Stomach (tissue), 4 donors: ENCODE results near the gene RALGAPA2.

Source experiments
- POLR2A ChIP-seq, 4 donors: fragments of 450-650 bp; IDR thresholded peaks; one replicate each; pipeline ENCODE4 v1.6.1; 2016; ENCODE audit warnings: antibody characterized with exemption in 4 of 4, control low read depth in 2 of 4, mild to moderate bottlenecking in 1 of 4, moderate library complexity in 1 of 4
- TF ChIP-seq, protein P1 (sequence below), 7 experiments: fragments of 450-650 bp in 4 of 7; fragments of 200-600 bp in 3 of 7; sonication (generic) in 3 of 7; IDR thresholded peaks; one replicate each; pipeline ENCODE4 v1.5.1; 2016 to 2019; ENCODE audit warnings: antibody characterized with exemption in 7 of 7, control low read depth in 2 of 7, mild to moderate bottlenecking in 1 of 7

DNA sequence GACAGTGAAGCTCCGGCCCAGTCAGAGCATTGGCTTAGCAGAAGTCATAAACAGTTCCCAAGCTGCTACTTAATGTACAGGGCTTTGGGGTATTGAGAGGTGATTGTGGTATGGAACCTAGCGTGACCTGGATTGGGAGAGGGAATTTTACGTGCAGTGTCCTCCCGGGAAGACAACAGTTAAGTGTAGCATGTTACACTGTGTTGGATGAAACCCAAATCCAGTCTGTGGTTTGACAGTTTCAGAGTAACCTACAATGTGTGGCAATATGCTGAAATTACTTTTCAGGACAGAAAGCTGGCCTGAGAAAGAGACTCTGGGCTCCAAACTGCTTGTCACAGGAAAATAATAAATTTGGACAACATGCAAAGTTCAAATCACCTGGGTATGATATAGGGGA, 28.1 kb upstream of the RALGAPA2 start:
- TF ChIP-seq, protein P1, sequence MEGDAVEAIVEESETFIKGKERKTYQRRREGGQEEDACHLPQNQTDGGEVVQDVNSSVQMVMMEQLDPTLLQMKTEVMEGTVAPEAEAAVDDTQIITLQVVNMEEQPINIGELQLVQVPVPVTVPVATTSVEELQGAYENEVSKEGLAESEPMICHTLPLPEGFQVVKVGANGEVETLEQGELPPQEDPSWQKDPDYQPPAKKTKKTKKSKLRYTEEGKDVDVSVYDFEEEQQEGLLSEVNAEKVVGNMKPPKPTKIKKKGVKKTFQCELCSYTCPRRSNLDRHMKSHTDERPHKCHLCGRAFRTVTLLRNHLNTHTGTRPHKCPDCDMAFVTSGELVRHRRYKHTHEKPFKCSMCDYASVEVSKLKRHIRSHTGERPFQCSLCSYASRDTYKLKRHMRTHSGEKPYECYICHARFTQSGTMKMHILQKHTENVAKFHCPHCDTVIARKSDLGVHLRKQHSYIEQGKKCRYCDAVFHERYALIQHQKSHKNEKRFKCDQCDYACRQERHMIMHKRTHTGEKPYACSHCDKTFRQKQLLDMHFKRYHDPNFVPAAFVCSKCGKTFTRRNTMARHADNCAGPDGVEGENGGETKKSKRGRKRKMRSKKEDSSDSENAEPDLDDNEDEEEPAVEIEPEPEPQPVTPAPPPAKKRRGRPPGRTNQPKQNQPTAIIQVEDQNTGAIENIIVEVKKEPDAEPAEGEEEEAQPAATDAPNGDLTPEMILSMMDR (IDR thresholded peaks at IDR 0.05) = no peak
- TF ChIP-seq POLR2A (IDR thresholded peaks at IDR 0.05) = no peak
